Breast epithelium (tissue), 3 donors: ENCODE data around the gene NME3.

Source experiments
- CTCF ChIP-seq, 3 donors: fragments of 450-650 bp; IDR thresholded peaks; one replicate each; pipeline ENCODE4 v1.5.1; 2016 to 2017; ENCODE audit warnings: antibody characterized with exemption in 3 of 3, mild to moderate bottlenecking in 3 of 3, moderate library complexity in 3 of 3
- POLR2A ChIP-seq: fragments of 450-650 bp; IDR thresholded peaks from one replicate; pipeline ENCODE4 v1.6.1; 2016; ENCODE audit warnings: antibody characterized with exemption, mild to moderate bottlenecking, moderate library complexity
- POLR2AphosphoS5 ChIP-seq, 3 donors: sonication (generic); formaldehyde crosslinking; IDR thresholded peaks; one replicate each; pipeline ENCODE4 v1.6.1; 2017; ENCODE audit warnings: antibody characterized with exemption in 3 of 3

GRCh38 chr16:1816396-1817275 is 45.3 kb upstream of the NME3 start:
- TF ChIP-seq POLR2AphosphoS5 (IDR thresholded peaks at IDR 0.05) (no peak), CTCF (IDR thresholded peaks at IDR 0.05) (no peak), POLR2A (no peak)
